Gastroesophageal sphincter (tissue), 4 donors: ENCODE results near the gene TACSTD2. TPM values are rescaled to one million over a fixed set of nuclear protein-coding genes. Genes with fewer than 3 reads are reported as not detected.

ENCODE experiments used
- ATAC-seq: fragments of 150-250 bp; one replicate; pipeline ENCODE4 v1.9.1; 2016; ENCODE audit warnings: mild to moderate bottlenecking, moderate library complexity
- H3K27ac ChIP-seq, 4 donors: fragments of 200-600 bp; sonication (generic) in 3 of 4; 1 replicate in 3 of 4; 2 replicates in 1 of 4; pipeline ENCODE4 v1.5.1; 2016 to 2019
- H3K27me3 ChIP-seq: fragments of 200-600 bp; sonication (generic); one replicate; pipeline ENCODE4 v1.5.1; 2019
- H3K36me3 ChIP-seq, 2 donors: fragments of 200-600 bp; sonication (generic); one replicate each; pipeline ENCODE4 v1.5.1; 2019; ENCODE audit warnings: control low read depth in 1 of 2
- H3K4me1 ChIP-seq, 3 donors: fragments of 200-600 bp; sonication (generic); 1 replicate in 2 of 3; 2 replicates in 1 of 3; pipeline ENCODE4 v1.5.1; 2016 to 2019; ENCODE audit warnings: control low read depth in 2 of 3
- H3K4me3 ChIP-seq, 2 donors: fragments of 200-600 bp; sonication (generic); one replicate each; pipeline ENCODE4 v1.5.1; 2019; ENCODE audit warnings: mild to moderate bottlenecking in 1 of 2, moderate library complexity in 1 of 2
- H3K9me3 ChIP-seq, 3 donors: fragments of 200-600 bp; sonication (generic); one replicate each; pipeline ENCODE4 v1.5.1; 2017 to 2019; ENCODE audit warnings: control low read depth in 2 of 3
- EP300 ChIP-seq: sonication (generic); formaldehyde crosslinking; IDR thresholded peaks from one replicate; pipeline ENCODE4 v1.6.1; 2017; ENCODE audit warnings: antibody characterized with exemption, mild to moderate bottlenecking
- POLR2A ChIP-seq, 2 donors: fragments of 450-650 bp; IDR thresholded peaks; one replicate each; pipeline ENCODE4 v1.6.1; 2017; ENCODE audit warnings: antibody characterized with exemption in 2 of 2, mild to moderate bottlenecking in 2 of 2, moderate library complexity in 1 of 2
- POLR2AphosphoS5 ChIP-seq: sonication (generic); formaldehyde crosslinking; IDR thresholded peaks from one replicate; pipeline ENCODE4 v1.6.1; 2017; ENCODE audit warnings: antibody characterized with exemption
- WGBS, 2 donors: methylation state at CpG; one replicate each; pipeline ENCODE4 v1.1.5; 2018; ENCODE audit warnings: low coverage in 1 of 2; 5-methylcytosine and 5-hydroxymethylcytosine counted together
- total RNA-seq, 4 donors: library from RNA; depleted of rRNA; stranded (reverse); fragments of >200 nt; gene quantifications; one replicate each; pipeline ENCODE4 v1.1.0, GENCODE V29; 2016
- TF ChIP-seq, protein P1 (sequence below), 4 experiments: fragments of 200-600 bp in 2 of 4; fragments of 450-650 bp in 2 of 4; sonication (generic) in 1 of 4; IDR thresholded peaks; one replicate each; pipeline ENCODE4 v1.5.1; 2017 to 2019; ENCODE audit warnings: antibody characterized with exemption in 4 of 4, mild to moderate bottlenecking in 2 of 4, moderate library complexity in 2 of 4

Gene TACSTD2
- total RNA-seq, 4 donors from 2014 or later: 1.5 to 39.5 (median 4.5) TPM

DNA sequence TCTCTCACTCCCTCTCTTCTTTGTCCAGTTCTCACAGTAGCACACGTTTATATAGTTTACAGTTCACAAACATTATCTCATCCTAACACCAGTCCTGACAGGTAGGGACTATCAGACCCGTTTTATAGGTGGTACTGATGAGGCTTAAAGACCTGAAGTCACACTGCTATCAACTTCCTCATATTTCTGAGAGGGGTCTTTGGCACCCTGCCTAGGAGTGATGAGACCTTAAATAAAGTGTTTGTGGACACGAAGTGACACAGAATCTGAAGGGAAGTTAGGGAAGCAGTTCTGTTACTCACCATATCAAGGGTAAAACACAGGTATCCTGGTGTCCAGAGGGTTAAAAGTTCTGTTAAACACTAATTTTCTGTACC lies 590 bp upstream of the TACSTD2 start:
- Histone ChIP-seq H3K9me3 (no peaks in the 10 kb centered on the region), H3K27me3 (peaks cover 56% of the 10 kb centered on the region), H3K4me3 (peak overlapping the region in 1 of 2 donors; percentile 49), H3K4me1 (peaks cover 0 to 24% (median 7%) of the 10 kb centered on the region in 3 donors), H3K27ac (no peak overlapping the region), H3K36me3 (no peaks in the 10 kb centered on the region)
- WGBS, 2 donors: 15 to 22% methylated on average over 2 to 3 of the region's 3 CpGs
- TF ChIP-seq EP300 (no peak), POLR2A (IDR thresholded peaks at IDR 0.05) (no peak), POLR2AphosphoS5 (no peak)
- TF ChIP-seq, protein P1, sequence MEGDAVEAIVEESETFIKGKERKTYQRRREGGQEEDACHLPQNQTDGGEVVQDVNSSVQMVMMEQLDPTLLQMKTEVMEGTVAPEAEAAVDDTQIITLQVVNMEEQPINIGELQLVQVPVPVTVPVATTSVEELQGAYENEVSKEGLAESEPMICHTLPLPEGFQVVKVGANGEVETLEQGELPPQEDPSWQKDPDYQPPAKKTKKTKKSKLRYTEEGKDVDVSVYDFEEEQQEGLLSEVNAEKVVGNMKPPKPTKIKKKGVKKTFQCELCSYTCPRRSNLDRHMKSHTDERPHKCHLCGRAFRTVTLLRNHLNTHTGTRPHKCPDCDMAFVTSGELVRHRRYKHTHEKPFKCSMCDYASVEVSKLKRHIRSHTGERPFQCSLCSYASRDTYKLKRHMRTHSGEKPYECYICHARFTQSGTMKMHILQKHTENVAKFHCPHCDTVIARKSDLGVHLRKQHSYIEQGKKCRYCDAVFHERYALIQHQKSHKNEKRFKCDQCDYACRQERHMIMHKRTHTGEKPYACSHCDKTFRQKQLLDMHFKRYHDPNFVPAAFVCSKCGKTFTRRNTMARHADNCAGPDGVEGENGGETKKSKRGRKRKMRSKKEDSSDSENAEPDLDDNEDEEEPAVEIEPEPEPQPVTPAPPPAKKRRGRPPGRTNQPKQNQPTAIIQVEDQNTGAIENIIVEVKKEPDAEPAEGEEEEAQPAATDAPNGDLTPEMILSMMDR (IDR thresholded peaks at IDR 0.05): no peak
- no peak for ATAC-seq

DNA sequence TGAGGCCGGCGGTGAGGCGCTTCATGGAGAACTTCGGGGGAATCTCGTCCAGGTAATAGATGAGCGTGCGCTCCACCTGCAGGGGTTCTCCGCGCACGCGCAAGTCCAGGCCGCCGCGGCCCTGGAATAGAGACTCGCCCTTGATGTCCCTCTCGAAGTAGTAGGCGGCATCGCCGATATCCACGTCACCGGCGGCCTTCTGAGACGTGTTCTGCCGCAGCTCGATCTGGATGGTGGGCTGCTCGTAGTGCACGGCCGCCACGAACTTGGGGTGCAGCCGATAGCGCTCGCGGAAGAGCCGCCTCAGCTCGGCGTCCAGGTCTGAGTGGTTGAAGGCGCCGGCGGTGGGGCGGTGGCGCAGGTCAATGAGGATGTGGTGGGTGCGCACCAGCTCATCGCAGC lies 726 bp downstream of the TACSTD2 start:
- peaks cover 68% of the 10 kb centered on the region for H3K27me3 ChIP-seq
- no peak overlapping the region for H3K27ac ChIP-seq
- TF ChIP-seq POLR2A (IDR thresholded peaks at IDR 0.05): no peak
- no peak for TF ChIP-seq POLR2AphosphoS5
- WGBS, 2 donors: 0% methylated on average over 1 of the region's 43 CpGs; no CpG with 5 or more reads in 1 of the 2 donors
- H3K4me3 ChIP-seq: peak overlapping the region; percentile 6 to 49
- no peaks in the 10 kb centered on the region for H3K9me3 ChIP-seq
- H3K36me3 ChIP-seq: no peaks in the 10 kb centered on the region
- ATAC-seq: peak; percentile 2
- H3K4me1 ChIP-seq: peaks cover 0 to 24% (median 7%) of the 10 kb centered on the region in 3 donors

DNA sequence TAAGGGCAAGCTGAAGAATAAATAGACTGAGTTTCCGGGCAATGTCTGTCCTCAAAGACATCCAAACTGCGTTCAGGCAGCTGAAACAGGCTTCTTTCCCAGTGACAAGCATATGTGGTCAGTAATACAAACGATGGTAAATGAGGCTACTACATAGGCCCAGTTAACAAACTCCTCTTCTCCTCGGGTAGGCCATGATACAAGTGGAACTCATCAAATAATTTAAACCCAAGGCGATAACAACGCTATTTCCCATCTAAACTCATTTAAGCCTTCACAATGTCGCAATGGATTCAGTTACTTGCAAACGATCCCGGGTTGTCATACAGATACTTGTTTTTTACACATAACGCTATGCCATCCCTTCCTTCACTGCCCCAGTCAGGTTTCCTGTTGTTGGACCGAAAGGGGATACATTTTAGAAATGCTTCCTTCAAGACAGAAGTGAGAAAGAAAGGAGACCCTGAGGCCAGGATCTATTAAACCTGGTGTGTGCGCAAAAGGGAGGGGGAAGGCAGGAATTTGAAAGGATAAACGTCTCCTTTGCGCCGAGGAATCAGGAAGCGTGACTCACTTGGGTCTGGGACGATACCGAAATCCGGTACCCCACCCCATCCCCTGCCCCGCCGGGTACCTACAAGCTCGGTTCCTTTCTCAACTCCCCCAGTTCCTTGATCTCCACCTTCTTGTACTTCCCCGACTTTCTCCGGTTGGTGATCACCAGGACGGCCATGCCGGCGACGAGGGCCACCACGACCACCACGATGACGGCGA lies 1.3 kb downstream of the TACSTD2 start:
- H3K9me3 ChIP-seq: no peaks in the 10 kb centered on the region

DNA sequence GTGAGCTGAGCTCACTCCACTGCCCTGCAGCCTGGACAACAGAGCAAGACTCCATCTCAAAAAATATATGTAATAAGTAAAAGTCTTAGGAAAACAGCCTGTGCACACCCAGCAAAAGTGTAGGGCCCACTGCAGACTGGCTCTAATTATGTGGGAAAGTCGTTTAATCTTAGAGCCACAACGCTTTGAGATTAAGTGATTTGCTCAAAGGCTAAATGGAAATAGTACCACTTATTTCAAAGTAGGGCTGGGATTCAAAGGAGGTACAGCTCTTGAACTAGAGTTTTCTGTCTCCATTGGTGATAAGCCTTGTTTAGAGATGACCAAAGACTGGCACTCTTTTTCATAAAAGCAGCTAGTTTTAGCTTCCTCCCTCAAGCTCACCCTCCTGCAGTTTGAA lies 2.2 kb downstream of the TACSTD2 start:
- Histone ChIP-seq H3K36me3 (no peaks in the 10 kb centered on the region), H3K4me1 (peaks cover 0 to 24% (median 7%) of the 10 kb centered on the region in 3 donors), H3K27ac (no peak overlapping the region), H3K27me3 (peaks cover 83% of the 10 kb centered on the region), H3K4me3 (no peak overlapping the region), H3K9me3 (no peaks in the 10 kb centered on the region)
- no peak for ATAC-seq
- WGBS, 2 donors: 85 to 86% methylated on average over 2 of the region's 2 CpGs
- TF ChIP-seq, protein P1 (IDR thresholded peaks at IDR 0.05): no peak
- no peak for TF ChIP-seq POLR2AphosphoS5

More for the DNA sequence above, 1.3 kb downstream of the TACSTD2 start:
- peak overlapping the region in 1 of 2 donors; percentile 49 for H3K4me3 ChIP-seq
- ATAC-seq: no peak
- H3K27me3 ChIP-seq: peaks cover 74% of the 10 kb centered on the region
- no peaks in the 10 kb centered on the region for H3K36me3 ChIP-seq
- H3K27ac ChIP-seq: no peak overlapping the region
- peaks cover 0 to 24% (median 7%) of the 10 kb centered on the region in 3 donors for H3K4me1 ChIP-seq
- TF ChIP-seq POLR2A (IDR thresholded peaks at IDR 0.05) (no peak), EP300 (no peak), POLR2AphosphoS5 (no peak)
- TF ChIP-seq, protein P1 (IDR thresholded peaks at IDR 0.05): no peak
- 56 to 78% methylated on average over 11 to 20 of the region's 32 CpGs for WGBS, 2 donors

DNA sequence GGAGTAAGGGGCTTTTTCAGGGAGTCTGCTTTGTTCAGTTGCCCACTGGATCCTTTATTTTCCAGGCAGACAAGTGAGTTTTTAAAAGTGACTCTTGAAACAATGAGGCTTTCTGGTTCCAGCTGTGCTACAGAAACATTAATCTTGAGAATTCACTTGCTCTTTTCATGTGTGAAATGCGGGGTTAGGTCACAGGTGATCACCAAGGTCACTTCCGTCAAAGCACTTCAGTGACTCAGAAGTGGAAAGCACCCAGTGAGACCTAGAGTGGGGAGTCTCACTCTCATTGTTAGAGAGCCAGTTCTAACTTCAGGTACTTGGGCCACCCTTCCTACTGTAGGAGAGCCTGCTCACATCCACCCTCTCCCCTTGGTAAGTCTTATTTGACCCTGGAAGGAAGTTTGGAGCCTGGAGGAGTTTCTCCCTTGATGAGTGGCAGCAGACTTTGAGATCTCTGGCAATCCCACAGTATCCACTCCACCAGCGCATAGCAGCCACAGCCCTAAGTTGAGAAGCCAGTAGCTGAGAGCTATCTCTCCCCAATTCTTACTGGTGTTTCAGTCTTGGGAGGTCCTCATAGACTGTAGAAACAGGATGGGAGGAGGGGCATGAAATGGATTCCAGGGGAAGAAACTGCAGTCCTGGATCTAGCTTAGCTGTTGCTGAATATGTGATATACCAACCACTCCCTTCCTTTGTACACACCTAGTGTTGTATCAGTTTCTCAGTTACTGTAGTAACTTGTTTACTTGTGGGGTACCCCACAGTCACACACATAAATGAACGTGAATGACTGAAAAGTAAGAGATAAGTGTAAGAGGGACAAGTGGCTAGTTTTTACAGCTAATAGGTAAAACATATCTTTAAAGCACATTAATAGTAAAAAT lies 3.1 kb downstream of the TACSTD2 start:
- Histone ChIP-seq H3K27me3 (peaks cover 80% of the 10 kb centered on the region), H3K36me3 (no peaks in the 10 kb centered on the region), H3K4me1 (peaks cover 0 to 24% (median 7%) of the 10 kb centered on the region in 3 donors), H3K9me3 (no peaks in the 10 kb centered on the region), H3K27ac (no peak overlapping the region), H3K4me3 (no peak overlapping the region)
- 48 to 83% methylated on average over 1 to 4 of the region's 4 CpGs for WGBS, 2 donors
- TF ChIP-seq EP300 (no peak), POLR2A (IDR thresholded peaks at IDR 0.05) (no peak), POLR2AphosphoS5 (no peak)
- TF ChIP-seq, protein P1 (IDR thresholded peaks at IDR 0.05): no peak
- ATAC-seq: no peak
